Thyroid gland (tissue), 4 donors: ENCODE results near the gene PITPNB. TPM values are rescaled to one million over a fixed set of nuclear protein-coding genes. Genes with fewer than 3 reads are reported as not detected.

Source experiments
- DNase-seq, 2 donors: peaks; one replicate each; pipeline ENCODE4 v3.0.0-alpha.2; 2019
- H3K27ac ChIP-seq, 3 donors: fragments of 200-600 bp; sonication (generic); 1 replicate in 2 of 3; 2 replicates in 1 of 3; pipeline ENCODE4 v1.5.1; 2016 to 2019; ENCODE audit warnings: mild to moderate bottlenecking in 1 of 3, moderate library complexity in 1 of 3
- H3K27me3 ChIP-seq: fragments of 200-600 bp; sonication (generic); one replicate; pipeline ENCODE4 v1.5.1; 2019
- H3K36me3 ChIP-seq, 2 donors: fragments of 200-600 bp; sonication (generic); one replicate each; pipeline ENCODE4 v1.5.1; 2016 to 2019
- H3K4me1 ChIP-seq, 2 donors: fragments of 200-600 bp; sonication (generic); one replicate each; pipeline ENCODE4 v1.5.1; 2017 to 2019
- H3K4me3 ChIP-seq, 3 donors: fragments of 200-600 bp; sonication (generic); replicated peaks in 1 of 3; 1 replicate in 2 of 3; 2 replicates in 1 of 3; pipeline ENCODE4 v1.5.1; 2016; ENCODE audit warnings: mild to moderate bottlenecking in 1 of 3
- H3K9me3 ChIP-seq: fragments of 200-600 bp; sonication (generic); one replicate; pipeline ENCODE4 v1.5.1; 2017
- CTCF ChIP-seq, 6 experiments: fragments of 200-600 bp in 3 of 6; fragments of 450-650 bp in 3 of 6; sonication (generic) in 3 of 6; IDR thresholded peaks; one replicate each; pipeline ENCODE4 v1.5.1; 2016 to 2019; ENCODE audit warnings: antibody characterized with exemption in 6 of 6, mild to moderate bottlenecking in 2 of 6, inconsistent platforms in 1 of 6, moderate library complexity in 1 of 6
- POLR2A ChIP-seq, 2 donors: fragments of 450-650 bp; IDR thresholded peaks; one replicate each; pipeline ENCODE4 v1.6.1; 2017; ENCODE audit warnings: antibody characterized with exemption in 2 of 2, mild to moderate bottlenecking in 2 of 2, moderate library complexity in 1 of 2
- WGBS, 2 donors: methylation state at CpG; one replicate each; pipeline ENCODE4 v1.1.5; 2017; 5-methylcytosine and 5-hydroxymethylcytosine counted together
- intact Hi-C: fragments of 100-400 bp; cut with DNase I; formaldehyde crosslinking; loops from one replicate; pipeline ENCODE4 v1.15.1; 2023
- total RNA-seq, 4 donors: library from RNA; depleted of rRNA; stranded (reverse); fragments of >200 nt; gene quantifications; one replicate each; pipeline ENCODE4 v1.2.3, GENCODE V29; 2016

The PITPNB gene
- total RNA-seq, 4 donors from 2014 or later, result 30.7 to 54.4 (median 42.6) TPM

- H3K9me3 ChIP-seq, result no peaks in the 10 kb centered on the region
- H3K27me3 ChIP-seq, result no peaks in the 10 kb centered on the region
- H3K36me3 ChIP-seq, result no peaks in the 10 kb centered on the region
- TF ChIP-seq CTCF (IDR thresholded peaks at IDR 0.05), result no peak
- TF ChIP-seq POLR2A (IDR thresholded peaks at IDR 0.05), result no peak
- H3K27ac ChIP-seq, result no peak overlapping the region
- DNase-seq, result no peak
- no peak overlapping the region for H3K4me3 ChIP-seq
- 94 to 95% methylated on average over 5 of the region's 5 CpGs for WGBS, 2 donors
- intact Hi-C loops, result no loop called here
- no peaks in the 10 kb centered on the region for H3K4me1 ChIP-seq
Observed at GRCh38 chr22:27934069-27934468, 15.0 kb upstream of the PITPNB start.

GRCh38 chr22:27933186-27933983 lies 14.3 kb upstream of the PITPNB start:
- Histone ChIP-seq H3K4me1 (no peaks in the 10 kb centered on the region), H3K9me3 (no peaks in the 10 kb centered on the region), H3K36me3 (no peaks in the 10 kb centered on the region), H3K4me3 (no peak overlapping the region), H3K27me3 (no peaks in the 10 kb centered on the region), H3K27ac (no peak overlapping the region)
- 87 to 93% methylated on average over 9 of the region's 9 CpGs for WGBS, 2 donors
- intact Hi-C loops, result no loop called here
- no peak for TF ChIP-seq POLR2A (IDR thresholded peaks at IDR 0.05)
- TF ChIP-seq CTCF (IDR thresholded peaks at IDR 0.05), result no peak
- no peak for DNase-seq

- no peak for TF ChIP-seq CTCF (IDR thresholded peaks at IDR 0.05)
- TF ChIP-seq POLR2A (IDR thresholded peaks at IDR 0.05), result no peak
- no peaks in the 10 kb centered on the region for H3K9me3 ChIP-seq
- no peaks in the 10 kb centered on the region for H3K36me3 ChIP-seq
- WGBS, 2 donors, result 90 to 93% methylated on average over 3 of the region's 3 CpGs
- no peaks in the 10 kb centered on the region for H3K4me1 ChIP-seq
- no peaks in the 10 kb centered on the region for H3K27me3 ChIP-seq
- intact Hi-C loops, result no loop called here
- H3K4me3 ChIP-seq, result no peak overlapping the region
- DNase-seq, result no peak
- no peak overlapping the region for H3K27ac ChIP-seq
Observed at GRCh38 chr22:27930331-27931060, 11.4 kb upstream of the PITPNB start.

GRCh38 chr22:27927608-27928007 lies 8.6 kb upstream of the PITPNB start:
- no peaks in the 10 kb centered on the region for H3K27me3 ChIP-seq
- intact Hi-C loops, result no loop called here
- TF ChIP-seq POLR2A (IDR thresholded peaks at IDR 0.05), result no peak
- TF ChIP-seq CTCF (IDR thresholded peaks at IDR 0.05), result no peak
- no peaks in the 10 kb centered on the region for H3K36me3 ChIP-seq
- H3K4me3 ChIP-seq, result no peak overlapping the region
- H3K9me3 ChIP-seq, result no peaks in the 10 kb centered on the region
- no peak overlapping the region for H3K27ac ChIP-seq
- no peaks in the 10 kb centered on the region for H3K4me1 ChIP-seq
- no peak for DNase-seq
- WGBS, 2 donors, result 53 to 97% methylated on average over 1 of the region's 1 CpG

- Histone ChIP-seq H3K4me1 (peaks cover 0 to 9% of the 10 kb centered on the region in 2 donors), H3K36me3 (no peaks in the 10 kb centered on the region), H3K9me3 (no peaks in the 10 kb centered on the region), H3K27me3 (no peaks in the 10 kb centered on the region), H3K27ac (no peak overlapping the region), H3K4me3 (no peak overlapping the region)
- 96 to 98% methylated on average over 1 of the region's 1 CpG for WGBS, 2 donors
- no peak for DNase-seq
- TF ChIP-seq POLR2A (IDR thresholded peaks at IDR 0.05) (no peak), CTCF (IDR thresholded peaks at IDR 0.05) (no peak)
- intact Hi-C loops, result no loop called here
Observed at GRCh38 chr22:27925331-27925730, 6.3 kb upstream of the PITPNB start.
